ENCODE data around the gene NRXN2. TPM values are rescaled to one million over a fixed set of nuclear protein-coding genes. Genes with fewer than 3 reads are reported as not detected.

The NRXN2 gene
- total RNA-seq, 1 donor: 5.2 TPM

DNA sequence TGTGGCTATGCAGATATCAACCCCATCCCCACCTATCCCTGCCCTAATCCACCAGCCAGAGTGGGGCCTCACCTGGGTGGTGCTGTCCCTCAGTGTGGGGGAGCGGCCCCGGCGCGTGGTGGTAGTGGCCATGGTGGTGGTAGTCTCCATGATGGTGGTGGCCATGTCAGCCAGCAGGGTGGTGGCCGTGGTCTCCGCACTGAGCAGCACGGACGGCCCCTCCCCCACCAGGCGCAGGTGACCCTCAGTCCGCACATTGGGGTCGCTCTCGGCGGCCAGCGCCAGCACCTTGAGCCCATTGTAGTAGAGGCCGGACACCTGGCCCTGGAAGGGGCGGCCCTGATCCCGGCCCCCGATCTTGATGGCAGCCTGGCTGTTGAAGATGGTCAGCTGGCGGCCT is 100.3 kb downstream of the NRXN2 start:
- TF ChIP-seq, protein P1, sequence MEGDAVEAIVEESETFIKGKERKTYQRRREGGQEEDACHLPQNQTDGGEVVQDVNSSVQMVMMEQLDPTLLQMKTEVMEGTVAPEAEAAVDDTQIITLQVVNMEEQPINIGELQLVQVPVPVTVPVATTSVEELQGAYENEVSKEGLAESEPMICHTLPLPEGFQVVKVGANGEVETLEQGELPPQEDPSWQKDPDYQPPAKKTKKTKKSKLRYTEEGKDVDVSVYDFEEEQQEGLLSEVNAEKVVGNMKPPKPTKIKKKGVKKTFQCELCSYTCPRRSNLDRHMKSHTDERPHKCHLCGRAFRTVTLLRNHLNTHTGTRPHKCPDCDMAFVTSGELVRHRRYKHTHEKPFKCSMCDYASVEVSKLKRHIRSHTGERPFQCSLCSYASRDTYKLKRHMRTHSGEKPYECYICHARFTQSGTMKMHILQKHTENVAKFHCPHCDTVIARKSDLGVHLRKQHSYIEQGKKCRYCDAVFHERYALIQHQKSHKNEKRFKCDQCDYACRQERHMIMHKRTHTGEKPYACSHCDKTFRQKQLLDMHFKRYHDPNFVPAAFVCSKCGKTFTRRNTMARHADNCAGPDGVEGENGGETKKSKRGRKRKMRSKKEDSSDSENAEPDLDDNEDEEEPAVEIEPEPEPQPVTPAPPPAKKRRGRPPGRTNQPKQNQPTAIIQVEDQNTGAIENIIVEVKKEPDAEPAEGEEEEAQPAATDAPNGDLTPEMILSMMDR (IDR thresholded peaks at IDR 0.05; ENCODE audit: insufficient read depth, low read depth, low read length): no peak
- no peak overlapping the region for H3K4me3 ChIP-seq (ENCODE audit: low read depth, low read length)
- no peak for DNase-seq (ENCODE audit: low read depth)

DNA sequence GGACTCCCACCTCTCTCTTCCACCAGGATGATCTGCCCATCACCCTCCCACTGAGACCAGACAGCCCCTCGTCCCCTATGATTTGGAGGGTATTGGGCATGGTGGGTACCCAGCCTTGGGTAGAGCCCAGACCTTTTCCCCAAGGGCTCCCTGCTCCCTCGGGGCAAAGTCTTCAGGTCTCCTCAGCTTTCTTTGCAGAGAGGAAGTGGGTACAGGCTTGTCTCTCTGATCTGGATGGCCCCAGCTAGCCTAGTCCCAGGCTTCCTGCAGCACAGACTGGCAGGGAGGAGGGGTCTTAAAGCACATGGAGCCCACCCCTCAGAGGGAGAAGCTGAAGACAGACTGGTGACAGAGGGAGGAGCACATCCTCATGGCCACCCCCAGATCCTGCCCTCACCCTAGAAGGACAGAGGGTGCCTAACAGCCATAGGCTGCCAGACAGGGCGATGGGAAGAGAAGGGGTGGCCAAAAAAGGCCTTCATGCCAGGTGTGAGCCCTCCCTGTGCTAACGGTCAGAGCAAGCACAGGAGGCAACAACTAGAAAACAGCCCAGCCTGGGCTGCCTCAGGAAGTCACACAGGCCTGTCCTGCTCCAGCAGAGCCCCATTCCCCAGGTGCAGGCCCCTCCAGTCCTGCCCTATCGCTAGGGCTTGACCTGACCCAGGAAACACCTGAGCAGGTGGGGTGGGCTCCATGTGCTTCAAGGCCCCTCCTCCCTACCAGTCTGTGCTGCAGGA is 101.5 kb downstream of the NRXN2 start:
- no peak for DNase-seq (ENCODE audit: low read depth)
- TF ChIP-seq, protein P1 (IDR thresholded peaks at IDR 0.05; ENCODE audit: insufficient read depth, low read depth, low read length): no peak
- H3K4me3 ChIP-seq (ENCODE audit: low read depth, low read length): no peak overlapping the region

DNA sequence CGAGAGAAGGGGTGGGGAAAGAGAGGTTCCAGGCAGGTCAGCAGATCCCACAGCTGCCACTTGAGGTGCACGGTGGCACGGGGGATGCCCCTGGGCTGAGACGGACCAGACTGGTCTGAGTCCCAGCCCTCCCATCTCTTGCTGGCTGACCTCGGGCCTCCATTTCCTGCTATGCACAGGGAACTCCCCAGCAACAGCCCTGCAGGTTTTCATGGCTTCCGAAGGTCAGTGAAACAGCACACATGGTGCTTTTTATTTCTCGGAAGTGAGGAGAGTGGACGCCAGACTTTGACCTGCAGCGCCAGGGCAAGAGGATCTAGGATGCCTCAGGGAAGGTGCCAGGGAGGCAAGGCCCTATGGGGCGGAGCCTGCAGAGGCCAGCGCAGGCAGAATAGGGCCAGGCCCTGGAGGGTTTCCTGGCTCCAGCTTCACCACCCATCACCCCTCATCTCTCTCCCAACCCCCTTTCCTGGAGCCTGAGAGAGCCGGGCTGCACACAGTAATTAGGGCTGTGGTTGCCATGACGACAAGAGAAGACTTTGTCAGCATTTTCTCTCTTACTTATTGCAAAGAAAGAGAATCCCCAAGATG is 102.5 kb downstream of the NRXN2 start:
- peak; percentile 18 for DNase-seq (ENCODE audit: low read depth)
- H3K4me3 ChIP-seq (ENCODE audit: low read depth, low read length): no peak overlapping the region
- TF ChIP-seq, protein P1 (IDR thresholded peaks at IDR 0.05; ENCODE audit: insufficient read depth, low read depth, low read length): no peak

DNA sequence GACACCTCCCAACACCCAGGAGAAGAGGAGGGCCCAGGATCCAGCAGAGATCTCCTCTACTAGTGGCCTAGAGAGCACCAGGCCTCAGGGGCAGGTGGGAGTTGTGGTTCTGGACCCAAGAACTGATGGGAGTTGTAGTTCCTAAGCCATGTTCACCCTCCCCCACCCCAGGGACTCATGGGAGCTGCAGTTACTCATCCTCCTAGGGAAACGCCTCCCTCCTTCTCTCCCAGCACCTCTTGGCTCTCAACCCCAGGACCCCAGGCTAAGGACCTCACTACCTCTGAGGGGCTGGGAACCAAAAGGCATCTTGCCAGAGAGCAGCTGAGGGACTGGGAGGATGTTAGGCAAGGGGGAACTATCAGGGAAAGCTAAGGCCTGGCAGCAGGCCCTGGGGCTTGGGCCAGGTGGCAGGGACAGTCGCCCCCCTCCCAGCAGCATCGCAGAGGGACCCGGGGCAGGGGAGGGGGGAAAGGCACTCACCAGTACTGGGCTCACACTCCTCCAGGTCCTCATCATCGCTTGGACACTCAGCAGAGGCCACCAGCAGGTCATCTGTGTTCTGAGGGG is 103.1 kb downstream of the NRXN2 start:
- H3K4me3 ChIP-seq (ENCODE audit: low read depth, low read length): no peak overlapping the region
- DNase-seq (ENCODE audit: low read depth): peak; percentile 42
- TF ChIP-seq, protein P1 (IDR thresholded peaks at IDR 0.05; ENCODE audit: insufficient read depth, low read depth, low read length): no peak

DNA sequence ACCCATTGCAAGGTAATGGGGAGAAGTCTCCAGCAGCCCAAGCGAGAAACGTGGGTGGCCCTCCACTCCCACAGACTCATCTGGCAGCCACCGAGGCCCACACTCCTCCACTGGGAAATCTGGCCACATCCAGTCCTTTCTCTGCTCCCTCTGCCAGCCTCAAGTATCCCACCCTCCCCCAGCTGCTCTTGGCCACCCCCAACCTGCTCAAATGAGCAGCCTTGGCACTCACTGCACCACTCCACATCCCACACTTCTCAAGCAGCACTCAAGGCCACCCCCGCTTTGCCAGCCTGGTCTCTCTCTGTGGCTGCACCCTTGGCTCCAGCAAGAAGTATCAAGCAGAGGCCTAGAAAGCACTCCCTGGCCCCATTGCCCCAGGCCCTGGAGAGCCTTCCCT is 103.8 kb downstream of the NRXN2 start:
- TF ChIP-seq, protein P1 (IDR thresholded peaks at IDR 0.05; ENCODE audit: insufficient read depth, low read depth, low read length): no peak
- no peak overlapping the region for H3K4me3 ChIP-seq (ENCODE audit: low read depth, low read length)

DNA sequence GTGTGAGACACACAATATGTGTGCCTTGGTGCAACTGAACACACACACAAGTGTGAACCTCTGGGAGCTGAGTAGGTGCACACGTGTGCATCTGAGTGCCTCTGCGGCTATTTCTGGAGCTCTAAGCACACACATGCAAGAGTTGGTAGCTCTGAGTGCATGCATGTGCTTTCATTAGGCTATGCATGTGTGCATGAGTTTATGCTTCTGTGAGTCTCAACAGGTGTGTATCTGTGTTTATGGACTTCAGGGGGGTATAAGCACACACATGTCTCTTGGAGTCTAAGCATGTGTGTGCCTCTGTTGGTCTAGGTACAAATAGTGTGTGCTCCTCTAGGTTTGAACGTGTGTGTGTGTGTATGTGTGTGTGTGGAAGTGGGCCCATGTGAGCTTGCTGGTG is 106.2 kb downstream of the NRXN2 start:
- TF ChIP-seq, protein P1 (IDR thresholded peaks at IDR 0.05; ENCODE audit: insufficient read depth, low read depth, low read length): no peak
- DNase-seq (ENCODE audit: low read depth): no peak
- H3K4me3 ChIP-seq (ENCODE audit: low read depth, low read length): no peak overlapping the region

More for the DNA sequence above, 103.8 kb downstream of the NRXN2 start:
- DNase-seq (ENCODE audit: low read depth): no peak
